Upper lobe of left lung (tissue), 6 donors: ENCODE results near the gene GEMIN8. TPM values are rescaled to one million over a fixed set of nuclear protein-coding genes. Genes with fewer than 3 reads are reported as not detected.

Experiments used
- ATAC-seq, 2 donors: fragments of 200-7000 bp; cut with Tn5 transposase; one replicate each; pipeline ENCODE4 v1.9.1; 2022; ENCODE audit warnings: mild to moderate bottlenecking in 2 of 2, moderate library complexity in 2 of 2; ENCODE audit not compliant: low FRiP score in 2 of 2
- DNase-seq, 2 donors: peaks; one replicate each; pipeline ENCODE4 v3.0.0-alpha.2; 2019 to 2020
- H3K27ac ChIP-seq, 4 donors: fragments of 200-600 bp; sonication (generic); one replicate each; pipeline ENCODE4 v1.5.1; 2016 to 2019
- H3K27me3 ChIP-seq, 4 donors: fragments of 200-600 bp; sonication (generic); one replicate each; pipeline ENCODE4 v1.5.1; 2017 to 2019
- H3K36me3 ChIP-seq, 4 donors: fragments of 200-600 bp; sonication (generic); one replicate each; pipeline ENCODE4 v1.5.1; 2016 to 2019
- H3K4me1 ChIP-seq, 4 donors: fragments of 200-600 bp; sonication (generic); one replicate each; pipeline ENCODE4 v1.5.1; 2018 to 2019
- H3K4me3 ChIP-seq, 4 donors: fragments of 200-600 bp; sonication (generic); one replicate each; pipeline ENCODE4 v1.5.1; 2017 to 2019; ENCODE audit warnings: mild to moderate bottlenecking in 2 of 4, moderate library complexity in 1 of 4
- H3K9me3 ChIP-seq, 4 donors: fragments of 200-600 bp; sonication (generic); one replicate each; pipeline ENCODE4 v1.5.1; 2018 to 2019
- EP300 ChIP-seq, 4 donors: sonication (generic); formaldehyde crosslinking; IDR thresholded peaks; one replicate each; pipeline ENCODE4 v1.5.1; 2017; ENCODE audit warnings: antibody characterized with exemption in 4 of 4, control low read depth in 2 of 4
- POLR2A ChIP-seq, 4 donors: fragments of 450-650 bp; IDR thresholded peaks; one replicate each; pipeline ENCODE4 v1.5.1; 2016 to 2017; ENCODE audit warnings: antibody characterized with exemption in 4 of 4, mild to moderate bottlenecking in 2 of 4
- POLR2AphosphoS5 ChIP-seq, 2 donors: sonication (generic); formaldehyde crosslinking; IDR thresholded peaks; one replicate each; pipeline ENCODE4 v1.5.1; 2017; ENCODE audit warnings: antibody characterized with exemption in 2 of 2
- WGBS, 2 donors: methylation state at CpG; one replicate each; pipeline ENCODE4 v1.1.5; 2017 to 2018; 5-methylcytosine and 5-hydroxymethylcytosine counted together
- total RNA-seq, 6 donors: library from RNA; depleted of rRNA in 4 of 6; stranded (reverse); fragments of >200 nt in 4 of 6; gene quantifications; one replicate each; pipeline versions ENCODE4 v1.1.0 to v1.2.1, GENCODE V29; 2016 to 2021
- TF ChIP-seq, protein P1 (sequence below), 6 experiments: fragments of 450-650 bp in 4 of 6; fragments of 200-600 bp in 2 of 6; sonication (generic) in 2 of 6; IDR thresholded peaks; one replicate each; pipeline ENCODE4 v1.5.1; 2016 to 2019; ENCODE audit warnings: antibody characterized with exemption in 6 of 6
- donor health status: DM: no; HTN: no; CAD: no; lungs with moderate emphysema.
- donor health status: DM: no; HTN: yes; CAD: no; lungs with severe emphysema.

The GEMIN8 gene
- total RNA-seq, 6 donors from 2014 or later = 12.5 to 52.4 (median 26.3) TPM

DNA sequence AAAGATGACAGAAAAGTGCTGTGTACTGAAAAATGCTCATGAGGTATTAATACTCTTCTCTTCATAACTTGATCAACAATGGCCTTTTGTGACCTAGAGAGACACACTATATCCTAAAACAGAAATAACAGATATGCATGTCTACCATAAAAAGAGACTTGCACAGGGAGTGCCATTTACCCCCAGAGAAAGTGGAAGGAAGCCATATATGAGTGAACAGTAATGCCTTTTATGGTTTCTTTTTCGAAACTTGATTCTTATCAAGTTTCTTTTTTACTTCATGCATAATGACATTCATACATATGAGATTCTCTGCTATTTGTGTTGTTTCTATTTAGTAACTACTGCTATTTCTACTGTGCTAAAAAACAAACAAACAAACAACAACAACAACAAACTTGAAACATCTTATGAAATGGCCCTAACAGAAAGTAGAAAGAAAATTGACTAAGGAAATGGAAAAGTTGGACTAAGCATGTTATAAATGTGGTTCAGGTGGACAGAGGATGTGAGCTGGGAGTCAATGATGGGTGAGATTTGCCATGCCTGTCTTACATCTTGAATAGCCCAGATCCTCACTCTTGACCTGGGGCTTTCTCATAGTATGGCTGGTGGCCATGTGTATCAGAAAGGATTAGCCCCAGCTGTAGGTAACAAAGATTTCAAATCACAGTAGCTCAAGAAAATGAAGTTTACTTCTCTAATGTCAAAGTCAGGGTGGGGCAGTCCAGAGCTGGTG lies 43.8 kb downstream of the GEMIN8 start:
- H3K9me3 ChIP-seq = peaks cover 0 to 14% (median 0%) of the 10 kb centered on the region in 4 donors
- DNase-seq (no peak), ATAC-seq (no peak)
- no peak overlapping the region for H3K4me3 ChIP-seq
- no peak overlapping the region for H3K27ac ChIP-seq
- WGBS, 2 donors = 71 to 81% methylated on average over 1 of the region's 1 CpG
- H3K36me3 ChIP-seq = no peaks in the 10 kb centered on the region
- no peaks in the 10 kb centered on the region for H3K27me3 ChIP-seq
- H3K4me1 ChIP-seq = no peaks in the 10 kb centered on the region
- TF ChIP-seq, protein P1, sequence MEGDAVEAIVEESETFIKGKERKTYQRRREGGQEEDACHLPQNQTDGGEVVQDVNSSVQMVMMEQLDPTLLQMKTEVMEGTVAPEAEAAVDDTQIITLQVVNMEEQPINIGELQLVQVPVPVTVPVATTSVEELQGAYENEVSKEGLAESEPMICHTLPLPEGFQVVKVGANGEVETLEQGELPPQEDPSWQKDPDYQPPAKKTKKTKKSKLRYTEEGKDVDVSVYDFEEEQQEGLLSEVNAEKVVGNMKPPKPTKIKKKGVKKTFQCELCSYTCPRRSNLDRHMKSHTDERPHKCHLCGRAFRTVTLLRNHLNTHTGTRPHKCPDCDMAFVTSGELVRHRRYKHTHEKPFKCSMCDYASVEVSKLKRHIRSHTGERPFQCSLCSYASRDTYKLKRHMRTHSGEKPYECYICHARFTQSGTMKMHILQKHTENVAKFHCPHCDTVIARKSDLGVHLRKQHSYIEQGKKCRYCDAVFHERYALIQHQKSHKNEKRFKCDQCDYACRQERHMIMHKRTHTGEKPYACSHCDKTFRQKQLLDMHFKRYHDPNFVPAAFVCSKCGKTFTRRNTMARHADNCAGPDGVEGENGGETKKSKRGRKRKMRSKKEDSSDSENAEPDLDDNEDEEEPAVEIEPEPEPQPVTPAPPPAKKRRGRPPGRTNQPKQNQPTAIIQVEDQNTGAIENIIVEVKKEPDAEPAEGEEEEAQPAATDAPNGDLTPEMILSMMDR (IDR thresholded peaks at IDR 0.05) = no peak
- TF ChIP-seq POLR2AphosphoS5 (IDR thresholded peaks at IDR 0.05) = no peak
- no peak for TF ChIP-seq POLR2A (IDR thresholded peaks at IDR 0.05)
- no peak for TF ChIP-seq EP300 (IDR thresholded peaks at IDR 0.05)

DNA sequence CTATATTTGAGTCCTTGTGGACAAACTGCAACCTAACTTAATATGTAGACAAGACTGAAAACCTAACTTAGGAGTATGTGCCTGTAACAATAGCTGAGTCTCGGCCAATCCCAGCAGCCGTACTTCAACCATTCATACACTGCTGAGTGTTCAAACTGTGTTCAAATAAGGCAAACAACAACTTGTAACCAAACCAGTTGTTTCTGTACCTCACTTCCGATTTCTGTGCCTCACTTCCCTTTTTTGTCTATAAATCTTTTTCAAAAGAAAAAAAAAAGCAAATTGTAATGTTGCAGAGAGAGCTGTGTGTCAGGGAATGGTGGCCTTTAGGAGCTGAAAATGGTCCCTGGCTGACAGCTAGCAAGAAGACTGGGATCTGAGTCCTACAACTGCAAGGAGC lies 46.0 kb downstream of the GEMIN8 start:
- no peak overlapping the region for H3K27ac ChIP-seq
- TF ChIP-seq POLR2AphosphoS5 (IDR thresholded peaks at IDR 0.05) = no peak
- TF ChIP-seq, protein P1 (IDR thresholded peaks at IDR 0.05) = no peak
- TF ChIP-seq EP300 (IDR thresholded peaks at IDR 0.05) = no peak
- TF ChIP-seq POLR2A (IDR thresholded peaks at IDR 0.05) = no peak
- no peaks in the 10 kb centered on the region for H3K36me3 ChIP-seq
- no peak overlapping the region for H3K4me3 ChIP-seq
- no peak for DNase-seq
- no peaks in the 10 kb centered on the region for H3K4me1 ChIP-seq
- WGBS, 2 donors = 67 to 68% methylated on average over 3 of the region's 3 CpGs
- no peaks in the 10 kb centered on the region for H3K27me3 ChIP-seq
- peaks cover 0 to 14% (median 0%) of the 10 kb centered on the region in 4 donors for H3K9me3 ChIP-seq
- ATAC-seq = no peak

DNA sequence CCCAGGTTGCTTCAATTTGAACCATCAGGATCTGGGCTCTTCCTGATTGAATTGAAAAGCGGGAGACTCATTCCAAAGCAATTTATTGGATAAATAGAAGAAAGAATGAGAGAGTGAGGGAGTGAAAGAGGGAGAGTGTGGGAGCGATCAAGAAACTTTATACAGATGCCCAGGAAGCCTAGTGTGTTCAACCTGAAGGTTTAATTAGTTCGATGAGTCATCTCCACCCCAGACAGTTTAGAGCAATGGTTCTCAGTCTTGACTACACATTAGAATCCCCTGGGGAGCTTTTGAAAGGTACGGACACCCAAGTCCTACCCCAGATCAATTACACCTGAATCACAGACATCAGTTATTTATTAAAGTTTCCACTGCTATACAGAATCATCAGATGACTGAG lies 61.5 kb downstream of the GEMIN8 start:
- Histone ChIP-seq H3K9me3 (no peaks in the 10 kb centered on the region), H3K27me3 (no peaks in the 10 kb centered on the region), H3K4me1 (no peaks in the 10 kb centered on the region), H3K27ac (no peak overlapping the region), H3K36me3 (no peaks in the 10 kb centered on the region), H3K4me3 (no peak overlapping the region)
- DNase-seq (no peak), ATAC-seq (no peak)
- TF ChIP-seq, protein P1 (IDR thresholded peaks at IDR 0.05) = no peak
- TF ChIP-seq POLR2AphosphoS5 (IDR thresholded peaks at IDR 0.05) (no peak), POLR2A (IDR thresholded peaks at IDR 0.05) (no peak), EP300 (IDR thresholded peaks at IDR 0.05) (no peak)
- 89 to 95% methylated on average over 4 of the region's 4 CpGs for WGBS, 2 donors

DNA sequence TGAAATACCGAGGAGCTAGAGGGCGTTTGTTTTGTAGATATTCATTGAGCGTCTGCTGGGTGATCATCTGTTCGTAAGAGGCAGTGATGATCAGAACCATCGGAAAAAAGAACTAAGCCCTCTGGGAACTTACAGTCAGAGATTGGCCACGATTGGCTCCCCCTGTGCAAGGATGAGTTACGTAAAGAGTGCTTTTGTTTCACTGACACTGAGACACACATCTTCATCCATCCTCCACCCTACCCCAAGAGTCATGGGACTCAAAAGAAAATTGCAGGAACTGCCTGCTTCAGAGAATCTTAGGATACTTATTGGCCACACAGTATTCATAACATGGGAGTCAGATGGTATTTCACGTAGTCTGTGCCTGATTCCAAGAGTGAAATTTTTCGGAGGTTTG lies 62.1 kb downstream of the GEMIN8 start:
- ATAC-seq = no peak
- Histone ChIP-seq H3K27ac (no peak overlapping the region), H3K27me3 (no peaks in the 10 kb centered on the region), H3K4me1 (no peaks in the 10 kb centered on the region), H3K4me3 (no peak overlapping the region), H3K36me3 (no peaks in the 10 kb centered on the region), H3K9me3 (no peaks in the 10 kb centered on the region)
- WGBS, 2 donors = 88 to 97% methylated on average over 9 of the region's 9 CpGs
- DNase-seq = no peak
- TF ChIP-seq POLR2AphosphoS5 (IDR thresholded peaks at IDR 0.05) = no peak
- no peak for TF ChIP-seq POLR2A (IDR thresholded peaks at IDR 0.05)
- no peak for TF ChIP-seq EP300 (IDR thresholded peaks at IDR 0.05)
- TF ChIP-seq, protein P1 (IDR thresholded peaks at IDR 0.05) = no peak

DNA sequence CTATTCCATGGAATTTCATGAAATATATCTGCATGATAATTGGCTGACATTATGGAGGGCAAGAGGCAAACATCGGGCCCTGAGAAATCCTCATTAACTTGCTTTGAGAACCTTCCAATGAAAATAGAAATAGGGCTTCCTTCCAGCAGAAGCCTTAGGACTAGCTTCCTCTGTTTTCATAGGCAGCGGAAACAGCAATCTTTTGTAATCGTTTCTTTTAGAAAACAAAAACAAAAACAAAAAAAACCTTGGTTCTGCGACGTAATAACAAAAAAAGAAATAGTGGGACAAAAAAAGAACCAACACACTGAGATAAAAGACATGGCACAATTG lies 62.9 kb downstream of the GEMIN8 start:
- Histone ChIP-seq H3K9me3 (no peaks in the 10 kb centered on the region), H3K4me1 (no peaks in the 10 kb centered on the region), H3K4me3 (no peak overlapping the region), H3K36me3 (no peaks in the 10 kb centered on the region), H3K27me3 (no peaks in the 10 kb centered on the region), H3K27ac (no peak overlapping the region)
- TF ChIP-seq POLR2AphosphoS5 (IDR thresholded peaks at IDR 0.05) (no peak), EP300 (IDR thresholded peaks at IDR 0.05) (no peak), POLR2A (IDR thresholded peaks at IDR 0.05) (no peak)
- TF ChIP-seq, protein P1 (IDR thresholded peaks at IDR 0.05) = no peak
- 71 to 82% methylated on average over 5 of the region's 5 CpGs for whole genome bisulfite sequencing, 2 donors
- ATAC-seq (no peak), DNase-seq (no peak)
